ENCODE results near the gene KIAA2012.

DNA sequence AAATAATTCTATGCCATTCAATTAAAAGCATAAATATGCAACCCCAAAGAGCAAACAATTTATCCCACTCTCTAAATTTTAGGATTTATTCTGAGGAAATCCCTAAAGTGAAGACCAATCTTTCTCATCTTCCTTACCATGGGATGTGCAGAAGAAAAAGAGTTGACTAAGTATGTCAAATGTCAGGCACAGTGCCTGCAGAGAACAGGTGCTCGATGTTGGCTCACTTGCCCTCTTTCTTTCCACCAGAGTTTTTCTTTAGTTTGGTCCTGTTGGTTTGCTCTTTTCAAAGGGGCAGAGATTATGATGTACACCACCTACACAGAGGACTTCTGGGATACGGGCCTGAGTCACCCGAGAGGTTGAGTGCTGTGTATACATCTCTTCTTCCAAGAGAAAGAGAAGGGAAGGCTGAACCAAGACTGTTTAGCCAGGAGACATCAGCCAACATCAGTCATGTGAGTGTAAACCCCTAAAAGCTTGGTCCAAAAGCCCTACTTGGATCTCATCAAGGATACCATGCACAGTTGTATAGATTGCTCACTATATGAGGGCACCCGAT, 113.7 kb downstream of the KIAA2012 start:
- TF ChIP-seq CTCF (conservative IDR thresholded peaks at IDR 0.05; ENCODE audit: low read depth, low read length) (no peak), EZH2 (IDR thresholded peaks at IDR 0.05; ENCODE audit: borderline replicate concordance, low read depth, low read length, poor library complexity, severe bottlenecking) (no peak)

Data from A673 (cell line).